Spinal cord (tissue), 10 donors: ENCODE measurements around the gene CCNG2. TPM values are rescaled to one million over a fixed set of nuclear protein-coding genes. Genes with fewer than 3 reads are reported as not detected.

ENCODE experiments used
- DNase-seq, 6 donors: peaks; one replicate each; pipeline versions ENCODE4 v3.0.0 to v3.0.0-alpha.2; 2013 to 2015; ENCODE audit warnings: low spot score in 6 of 6, low read depth in 4 of 6
- H3K27ac ChIP-seq: one replicate; pipeline ENCODE4 v1.5.1; 2013; ENCODE audit warnings: low read depth, low read length, control low read depth
- H3K27me3 ChIP-seq: one replicate; pipeline ENCODE4 v1.6.1; 2013; ENCODE audit warnings: low read length; ENCODE audit not compliant: control insufficient read depth, insufficient read depth
- H3K36me3 ChIP-seq: one replicate; pipeline ENCODE4 v1.6.1; 2013; ENCODE audit warnings: low read length; ENCODE audit not compliant: control insufficient read depth, insufficient read depth
- H3K4me1 ChIP-seq: one replicate; pipeline ENCODE4 v1.6.1; 2013; ENCODE audit warnings: low read length; ENCODE audit not compliant: control insufficient read depth, insufficient read depth
- H3K4me3 ChIP-seq: one replicate; pipeline ENCODE4 v1.5.1; 2013; ENCODE audit warnings: low read depth, low read length, control low read depth
- H3K9me3 ChIP-seq: one replicate; pipeline ENCODE4 v1.6.1; 2013; ENCODE audit warnings: low read length; ENCODE audit not compliant: control insufficient read depth, insufficient read depth
- WGBS: methylation state at CpG from one replicate; pipeline ENCODE4 v1.1.5; 2013; ENCODE audit warnings: missing lambda C conversion rate; ENCODE audit not compliant: insufficient coverage; 5-methylcytosine and 5-hydroxymethylcytosine counted together
- polyA plus RNA-seq, 2 donors: library from polyadenylated mRNA; unstranded; fragments of 120-200 nt; gene quantifications; one replicate each; pipeline ENCODE4 v1.2.1, GENCODE V29; 2013; ENCODE audit not compliant: insufficient read length in 2 of 2
- total RNA-seq, 2 donors: library from RNA; depleted of rRNA in 1 of 2; stranded (reverse); fragments of 120-200 nt in 1 of 2; fragments of >200 nt in 1 of 2; gene quantifications; one replicate each; pipeline versions ENCODE4 v1.2.3 to v1.2.4, GENCODE V29; 2013 to 2014
- donor health status: healthy.

Gene CCNG2
- total and polyA plus RNA-seq, 4 donors, result 45.7 to 62.1 (median 53.5) TPM

GRCh38 chr4:77146186-77147078, 10.6 kb upstream of the CCNG2 start:
- H3K9me3 ChIP-seq, result no peaks in the 10 kb centered on the region
- no peak overlapping the region for H3K4me3 ChIP-seq
- WGBS, result no CpG with 5 or more reads among the region's 3 CpGs
- no peak for DNase-seq
- no peak overlapping the region for H3K27ac ChIP-seq
- no peaks in the 10 kb centered on the region for H3K27me3 ChIP-seq
- H3K36me3 ChIP-seq, result no peaks in the 10 kb centered on the region
- H3K4me1 ChIP-seq, result no peaks in the 10 kb centered on the region

- no CpG with 5 or more reads among the region's 5 CpGs for WGBS
- no peak overlapping the region for H3K27ac ChIP-seq
Measured at GRCh38 chr4:77147079-77147782, 9.8 kb upstream of the CCNG2 start.

GRCh38 chr4:77148078-77148477, 8.9 kb upstream of the CCNG2 start:
- H3K4me1 ChIP-seq, result no peaks in the 10 kb centered on the region
- H3K36me3 ChIP-seq, result no peaks in the 10 kb centered on the region
- no peak overlapping the region for H3K4me3 ChIP-seq
- no peaks in the 10 kb centered on the region for H3K9me3 ChIP-seq
- WGBS, result 100% methylated on average over 1 of the region's 2 CpGs
- no peak overlapping the region for H3K27ac ChIP-seq
- no peaks in the 10 kb centered on the region for H3K27me3 ChIP-seq
- no peak for DNase-seq

More at GRCh38 chr4:77147079-77147782, 9.8 kb upstream of the CCNG2 start:
- no peak for DNase-seq
- Histone ChIP-seq H3K9me3 (no peaks in the 10 kb centered on the region), H3K27me3 (no peaks in the 10 kb centered on the region), H3K4me3 (no peak overlapping the region), H3K4me1 (no peaks in the 10 kb centered on the region), H3K36me3 (no peaks in the 10 kb centered on the region)

GRCh38 chr4:77149789-77150188, 7.2 kb upstream of the CCNG2 start:
- DNase-seq, result no peak
- Histone ChIP-seq H3K36me3 (no peaks in the 10 kb centered on the region), H3K4me3 (no peak overlapping the region), H3K4me1 (no peaks in the 10 kb centered on the region), H3K27me3 (no peaks in the 10 kb centered on the region), H3K9me3 (no peaks in the 10 kb centered on the region), H3K27ac (no peak overlapping the region)
- WGBS, result no CpG with 5 or more reads among the region's 1 CpG

- H3K4me3 ChIP-seq, result no peak overlapping the region
- DNase-seq, result no peak
- no peaks in the 10 kb centered on the region for H3K9me3 ChIP-seq
- WGBS, result 83% methylated on average over 1 of the region's 6 CpGs
- no peaks in the 10 kb centered on the region for H3K27me3 ChIP-seq
- H3K27ac ChIP-seq, result no peak overlapping the region
- no peaks in the 10 kb centered on the region for H3K36me3 ChIP-seq
- no peaks in the 10 kb centered on the region for H3K4me1 ChIP-seq
Measured at GRCh38 chr4:77151241-77151640, 5.8 kb upstream of the CCNG2 start.

- Histone ChIP-seq H3K4me1 (no peaks in the 10 kb centered on the region), H3K4me3 (no peak overlapping the region), H3K9me3 (no peaks in the 10 kb centered on the region), H3K27ac (no peak overlapping the region), H3K36me3 (no peaks in the 10 kb centered on the region), H3K27me3 (no peaks in the 10 kb centered on the region)
- no peak for DNase-seq
- WGBS, result 36% methylated on average over 3 of the region's 5 CpGs
Measured at GRCh38 chr4:77152421-77152820, 4.6 kb upstream of the CCNG2 start.

GRCh38 chr4:77153006-77153405, 4.0 kb upstream of the CCNG2 start:
- Histone ChIP-seq H3K27me3 (no peaks in the 10 kb centered on the region), H3K27ac (no peak overlapping the region), H3K36me3 (peaks cover under 1% of the 10 kb centered on the region), H3K9me3 (no peaks in the 10 kb centered on the region), H3K4me3 (no peak overlapping the region), H3K4me1 (no peaks in the 10 kb centered on the region)
- no peak for DNase-seq
- WGBS, result no CpG with 5 or more reads among the region's 3 CpGs

- no peaks in the 10 kb centered on the region for H3K27me3 ChIP-seq
- peaks cover 7% of the 10 kb centered on the region for H3K4me1 ChIP-seq
- peak overlapping the region; percentile 59 for H3K27ac ChIP-seq
- H3K36me3 ChIP-seq, result peaks cover 4% of the 10 kb centered on the region
- H3K4me3 ChIP-seq, result no peak overlapping the region
- no peak for DNase-seq
- H3K9me3 ChIP-seq, result no peaks in the 10 kb centered on the region
Measured at GRCh38 chr4:77154065-77154464, 2.9 kb upstream of the CCNG2 start.

- Histone ChIP-seq H3K27ac (peak overlapping the region; percentile 59), H3K4me1 (peaks cover 7% of the 10 kb centered on the region), H3K36me3 (peaks cover 4% of the 10 kb centered on the region), H3K4me3 (no peak overlapping the region), H3K27me3 (no peaks in the 10 kb centered on the region), H3K9me3 (no peaks in the 10 kb centered on the region)
- DNase-seq, result peak in 3 of 6 donors; percentile 26 to 60 (median 57)
- WGBS, result 40% methylated on average over 1 of the region's 4 CpGs
Measured at GRCh38 chr4:77154761-77155499, 2.1 kb upstream of the CCNG2 start.
